Right atrium auricular region (tissue), 2 donors: ENCODE measurements around the gene MRNIP. TPM values are rescaled to one million over a fixed set of nuclear protein-coding genes. Genes with fewer than 3 reads are reported as not detected.

Source experiments
- DNase-seq: peaks from one replicate; pipeline ENCODE4 v3.0.0-alpha.2; 2019; ENCODE audit warnings: low spot score
- H3K27ac ChIP-seq, 2 donors: fragments of 200-600 bp; sonication (generic); 1 replicate in 1 of 2; 2 replicates in 1 of 2; pipeline ENCODE4 v1.5.1; 2016 to 2019
- H3K27me3 ChIP-seq, 2 donors: fragments of 200-600 bp; sonication (generic); one replicate each; pipeline versions ENCODE4 v1.5.1 to v1.6.0; 2017 to 2019
- H3K36me3 ChIP-seq: fragments of 200-600 bp; sonication (generic); one replicate; pipeline ENCODE4 v1.5.1; 2016
- H3K4me1 ChIP-seq, 2 donors: fragments of 200-600 bp; sonication (generic); one replicate each; pipeline versions ENCODE4 v1.5.1 to v1.6.0; 2017 to 2019
- H3K4me3 ChIP-seq, 2 donors: fragments of 200-600 bp; sonication (generic); 1 replicate in 1 of 2; 2 replicates in 1 of 2; pipeline ENCODE4 v1.5.1; 2017 to 2019; ENCODE audit warnings: mild to moderate bottlenecking in 1 of 2, moderate library complexity in 1 of 2
- H3K9me3 ChIP-seq, 2 donors: fragments of 200-600 bp; sonication (generic); one replicate each; pipeline ENCODE4 v1.5.1; 2019
- CTCF ChIP-seq, 2 donors: fragments of 200-600 bp; sonication (generic); IDR thresholded peaks; one replicate each; pipeline ENCODE4 v1.5.1; 2019; ENCODE audit warnings: antibody characterized with exemption in 2 of 2
- total RNA-seq, 2 donors: library from RNA; depleted of rRNA; stranded (reverse); fragments of >200 nt; gene quantifications; one replicate each; pipeline ENCODE4 v1.1.0, GENCODE V29; 2016

MRNIP gene
- total RNA-seq, 2 donors from 2014 or later, result 12.5 to 20.3 TPM

DNA sequence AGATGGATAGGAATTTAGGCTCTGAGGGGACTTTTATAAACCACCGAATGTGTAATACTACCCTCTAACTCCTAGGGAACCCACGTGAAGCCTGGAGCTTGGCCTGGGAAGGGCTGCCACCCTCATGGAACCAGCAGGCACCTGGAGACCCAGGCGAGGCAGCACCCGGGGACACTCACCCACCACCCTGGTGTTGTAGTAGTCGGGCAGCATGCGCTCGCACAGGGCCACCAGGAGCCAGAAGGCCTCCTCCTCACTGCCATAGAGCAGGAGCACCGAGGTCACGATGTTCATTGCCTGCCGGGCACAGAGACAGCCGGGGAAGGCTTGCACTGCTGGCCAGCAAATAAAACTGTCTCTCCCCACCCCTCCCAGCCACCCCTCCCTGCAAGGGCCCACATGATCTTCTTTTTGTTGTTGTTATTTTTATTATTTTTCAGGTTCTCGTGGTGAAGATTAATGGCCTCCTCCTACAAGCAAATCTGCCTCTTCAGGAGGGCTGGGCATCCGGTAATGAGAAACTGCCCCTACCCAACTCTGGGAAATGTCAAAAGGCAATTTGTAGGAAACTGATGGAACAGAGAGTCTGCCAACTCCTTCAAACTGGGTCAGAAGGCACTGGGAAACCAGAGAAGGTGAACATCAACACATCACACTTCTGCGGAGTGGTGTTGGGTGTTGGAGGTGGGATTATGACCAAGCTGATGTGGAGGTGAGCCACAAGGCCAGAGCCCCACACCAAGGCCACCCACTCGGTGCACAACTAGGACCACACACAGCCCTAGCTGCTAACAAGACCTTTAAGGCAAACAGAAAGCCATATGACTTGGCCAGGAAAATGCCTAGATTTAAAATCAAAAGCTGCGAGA lies 17.4 kb upstream of the MRNIP start:
- no peaks in the 10 kb centered on the region for H3K4me1 ChIP-seq
- no peak overlapping the region for H3K4me3 ChIP-seq
- no peak overlapping the region for H3K27ac ChIP-seq
- no peaks in the 10 kb centered on the region for H3K27me3 ChIP-seq
- no peaks in the 10 kb centered on the region for H3K9me3 ChIP-seq
- peaks cover 59% of the 10 kb centered on the region for H3K36me3 ChIP-seq
- DNase-seq, result no peak
- no peak for TF ChIP-seq CTCF (IDR thresholded peaks at IDR 0.05)

GRCh38 chr5:179874536-179875292 lies 16.1 kb upstream of the MRNIP start:
- H3K4me3 ChIP-seq, result no peak overlapping the region
- no peak for TF ChIP-seq CTCF (IDR thresholded peaks at IDR 0.05)

DNA sequence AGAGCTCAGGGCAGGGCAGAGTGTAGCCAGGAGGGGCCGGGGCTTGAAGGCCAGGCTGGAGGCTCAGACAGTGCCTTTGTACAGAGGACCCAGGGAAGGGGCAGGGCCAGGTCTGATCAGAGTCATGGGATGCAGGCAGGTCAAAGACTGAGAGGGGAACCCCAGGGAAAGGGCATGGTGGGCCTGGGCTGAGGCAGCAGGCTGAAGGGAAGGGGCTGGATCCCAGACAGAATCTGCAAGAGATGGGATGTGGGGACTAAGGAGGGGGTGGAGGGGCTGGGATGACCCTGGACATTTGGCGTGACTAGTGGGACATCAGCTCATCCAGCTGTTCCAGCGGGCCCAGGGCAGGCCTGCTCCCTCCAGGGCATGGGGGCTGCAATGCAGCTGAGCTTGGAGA lies 15.5 kb upstream of the MRNIP start:
- Histone ChIP-seq H3K36me3 (peaks cover 59% of the 10 kb centered on the region), H3K4me1 (peaks cover 0 to 11% of the 10 kb centered on the region in 2 donors), H3K27ac (no peak overlapping the region), H3K9me3 (no peaks in the 10 kb centered on the region), H3K27me3 (no peaks in the 10 kb centered on the region), H3K4me3 (no peak overlapping the region)
- no peak for DNase-seq
- TF ChIP-seq CTCF (IDR thresholded peaks at IDR 0.05), result no peak

More at GRCh38 chr5:179874536-179875292, 16.1 kb upstream of the MRNIP start:
- peaks cover 0 to 11% of the 10 kb centered on the region in 2 donors for H3K4me1 ChIP-seq
- peaks cover 60% of the 10 kb centered on the region for H3K36me3 ChIP-seq
- no peaks in the 10 kb centered on the region for H3K9me3 ChIP-seq
- H3K27me3 ChIP-seq, result no peaks in the 10 kb centered on the region
- no peak for DNase-seq
- H3K27ac ChIP-seq, result no peak overlapping the region

DNA sequence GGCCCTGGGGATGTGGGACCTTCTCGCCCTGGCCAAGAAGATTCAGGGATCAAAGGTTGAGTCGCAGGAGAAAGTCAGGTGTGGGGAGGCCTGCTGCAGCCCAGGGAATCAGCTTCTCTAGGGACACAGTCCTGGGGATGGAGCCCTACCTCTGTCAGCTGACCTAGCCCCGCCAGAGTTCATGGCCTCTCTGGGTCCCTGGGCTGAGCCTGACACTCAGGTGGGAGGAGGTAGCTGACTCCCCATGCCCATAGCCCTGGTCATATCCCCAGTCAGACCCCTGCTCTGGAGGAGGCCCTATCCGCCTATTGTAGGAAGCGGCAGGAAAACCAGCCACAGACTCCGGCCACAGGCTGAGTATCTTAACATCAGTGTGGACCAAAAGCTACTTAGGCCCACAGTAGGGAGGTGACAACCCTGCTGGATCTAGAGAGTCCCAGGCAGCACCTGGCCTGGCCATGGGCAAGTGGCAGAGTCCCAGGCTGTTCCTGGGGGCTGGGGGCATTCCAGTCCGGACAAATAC lies 15.0 kb upstream of the MRNIP start:
- H3K9me3 ChIP-seq, result no peaks in the 10 kb centered on the region
- H3K27ac ChIP-seq, result no peak overlapping the region
- no peak for DNase-seq
- H3K27me3 ChIP-seq, result no peaks in the 10 kb centered on the region
- no peak for TF ChIP-seq CTCF (IDR thresholded peaks at IDR 0.05)
- H3K36me3 ChIP-seq, result peaks cover 54% of the 10 kb centered on the region
- H3K4me1 ChIP-seq, result peaks cover 0 to 11% of the 10 kb centered on the region in 2 donors
- no peak overlapping the region for H3K4me3 ChIP-seq

DNA sequence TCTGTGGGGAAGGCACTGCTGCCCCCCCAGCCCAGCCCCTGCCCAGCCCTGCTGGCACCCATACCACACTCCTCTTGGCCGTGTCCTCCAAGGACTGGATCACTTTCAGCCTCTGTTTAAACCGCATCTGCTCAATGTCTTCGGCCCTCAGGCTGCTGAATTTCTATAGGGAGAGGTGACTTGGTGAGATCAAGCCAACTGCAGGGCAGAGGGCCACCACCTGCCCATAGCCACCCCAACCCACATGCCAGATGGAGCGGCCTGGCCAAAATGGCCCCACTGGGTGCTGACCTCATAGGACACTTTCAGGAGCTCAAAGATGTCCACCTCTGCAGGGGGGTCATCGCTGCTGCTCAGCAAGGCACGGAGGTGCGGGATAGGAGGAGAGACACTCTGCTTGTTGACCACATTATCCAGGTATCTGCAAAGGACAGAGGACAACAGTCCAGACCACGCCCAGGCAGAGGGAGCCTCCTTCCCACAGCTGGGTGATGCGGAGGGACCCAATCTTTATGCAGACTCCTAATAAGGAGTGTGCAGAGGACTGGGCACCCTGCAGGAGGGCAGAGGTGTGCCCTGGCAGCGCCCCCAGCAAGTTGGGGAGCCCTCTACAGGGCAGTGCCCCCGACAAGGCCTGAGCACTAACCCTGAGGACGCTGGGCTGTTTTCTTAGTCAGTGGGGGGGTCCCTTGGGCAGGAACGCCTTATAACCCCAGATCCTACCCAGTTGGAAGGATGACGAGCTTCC lies 14.4 kb upstream of the MRNIP start:
- H3K4me3 ChIP-seq, result no peak overlapping the region
- no peak for DNase-seq
- peaks cover 49% of the 10 kb centered on the region for H3K36me3 ChIP-seq

More for the DNA sequence above, 14.4 kb upstream of the MRNIP start:
- H3K27me3 ChIP-seq, result no peaks in the 10 kb centered on the region
- H3K27ac ChIP-seq, result no peak overlapping the region
- no peaks in the 10 kb centered on the region for H3K9me3 ChIP-seq
- no peak for TF ChIP-seq CTCF (IDR thresholded peaks at IDR 0.05)
- peaks cover 0 to 11% of the 10 kb centered on the region in 2 donors for H3K4me1 ChIP-seq
